Effector CD8-positive, alpha-beta T cell (primary cell): Measurements from ENCODE around the gene SVOPL.
"Not testable (repeated sequence)": the region's sequence is repeated elsewhere in the genome, so short reads cannot be mapped to it uniquely, and the experiment has no call there.

Experiments
- DNase-seq: peaks from one replicate; lab custom pipeline; 2025; lab: John Stamatoyannopoulos, UW
- total RNA-seq, 4 experiments: gene quantifications; one replicate each; lab custom pipeline; 2026; lab: John Stamatoyannopoulos, UW

Gene SVOPL, protein sequence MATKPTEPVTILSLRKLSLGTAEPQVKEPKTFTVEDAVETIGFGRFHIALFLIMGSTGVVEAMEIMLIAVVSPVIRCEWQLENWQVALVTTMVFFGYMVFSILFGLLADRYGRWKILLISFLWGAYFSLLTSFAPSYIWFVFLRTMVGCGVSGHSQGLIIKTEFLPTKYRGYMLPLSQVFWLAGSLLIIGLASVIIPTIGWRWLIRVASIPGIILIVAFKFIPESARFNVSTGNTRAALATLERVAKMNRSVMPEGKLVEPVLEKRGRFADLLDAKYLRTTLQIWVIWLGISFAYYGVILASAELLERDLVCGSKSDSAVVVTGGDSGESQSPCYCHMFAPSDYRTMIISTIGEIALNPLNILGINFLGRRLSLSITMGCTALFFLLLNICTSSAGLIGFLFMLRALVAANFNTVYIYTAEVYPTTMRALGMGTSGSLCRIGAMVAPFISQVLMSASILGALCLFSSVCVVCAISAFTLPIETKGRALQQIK
- total RNA-seq: 0 to 0.18 (median 0) reads per million in 4 experiments

- no peak for DNase-seq
Measured at GRCh38 chr7:138700857-138701536, at the start of gene SVOPL. Gene SVOPL (minus strand): TSS chr7:138701362. CDS start chr7:138679045, 22,317 bp downstream.

- no peak for DNase-seq
Measured at GRCh38 chr7:138750473-138750872, 49.3 kb upstream of the SVOPL start.

GRCh38 chr7:138749960-138750359, 48.8 kb upstream of the SVOPL start:
- no peak for DNase-seq

GRCh38 chr7:138748666-138749065, 47.5 kb upstream of the SVOPL start:
- DNase-seq: no peak

- DNase-seq: no peak
Measured at GRCh38 chr7:138746073-138746472, 44.9 kb upstream of the SVOPL start.

- no peak for DNase-seq
Measured at GRCh38 chr7:138745189-138745588, 44.0 kb upstream of the SVOPL start.

DNA sequence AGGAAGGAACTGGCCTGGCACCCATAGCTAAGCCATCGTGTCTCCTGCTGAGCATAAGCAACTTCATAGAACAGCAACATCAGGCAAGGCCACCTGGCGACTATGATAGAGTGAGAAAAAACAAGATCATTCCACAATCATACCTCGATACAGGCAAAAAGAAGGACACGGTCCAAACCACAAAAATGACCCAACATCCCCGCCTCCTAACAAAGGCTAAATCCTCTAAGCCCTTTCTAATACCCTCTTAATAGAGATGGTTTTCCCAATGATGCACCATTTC, 40.2 kb upstream of the SVOPL start:
- no peak for DNase-seq

GRCh38 chr7:138739859-138740258, 38.7 kb upstream of the SVOPL start:
- DNase-seq: no peak

DNA sequence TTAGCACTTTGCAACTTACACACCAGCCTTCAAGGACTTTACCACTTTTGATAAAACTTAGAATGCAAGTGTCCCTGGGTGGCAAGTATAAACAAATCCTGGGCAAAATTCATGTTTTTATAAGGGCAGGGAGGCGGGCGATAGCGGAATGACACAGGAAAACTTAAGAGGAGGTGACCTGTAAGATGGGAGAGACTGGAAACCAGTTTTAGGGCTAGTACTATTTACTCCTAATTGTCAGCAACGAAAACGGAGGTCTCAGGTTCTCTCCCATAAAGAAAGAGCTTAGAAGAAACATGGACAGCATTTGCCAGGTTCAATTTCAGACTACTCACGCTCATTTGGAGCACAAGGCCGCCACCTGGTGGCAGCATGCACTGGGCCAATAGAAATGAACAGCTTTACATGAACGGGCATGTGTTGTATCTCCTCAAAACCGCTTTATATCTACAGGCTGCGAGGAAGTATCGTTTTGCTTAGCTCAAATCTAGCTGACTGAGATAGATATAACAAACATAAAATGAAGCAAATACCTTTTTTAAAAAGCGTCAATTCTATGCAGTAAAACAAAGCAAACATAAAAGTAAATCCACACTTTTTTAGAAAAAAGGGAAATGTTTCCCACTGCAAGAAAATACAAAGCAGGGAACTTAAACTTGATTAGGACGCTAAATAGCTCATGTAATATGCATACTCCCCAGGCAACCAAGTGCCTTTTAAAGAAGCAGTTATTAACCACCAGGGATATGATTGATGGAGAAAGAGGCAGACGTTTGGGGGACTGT, 37.6 kb upstream of the SVOPL start:
- DNase-seq: peak; percentile 73

DNA sequence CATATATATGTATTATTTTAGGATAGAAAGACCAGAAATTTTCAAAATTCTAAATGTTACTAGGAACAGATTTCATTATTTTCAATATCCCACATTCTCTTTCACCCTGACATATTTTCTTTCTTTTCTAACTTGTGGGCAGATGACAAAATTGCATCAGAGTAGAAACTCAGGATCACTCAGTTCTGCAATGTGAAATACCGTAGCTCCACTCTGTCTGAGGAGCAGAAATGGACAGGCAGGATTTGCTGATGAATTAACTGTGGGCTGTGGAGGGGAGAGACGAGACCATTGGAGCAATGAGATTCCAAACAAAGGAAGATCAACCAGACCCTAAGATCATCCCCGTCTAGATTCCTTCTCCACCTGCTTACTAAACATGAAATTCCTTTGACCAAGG, 37.0 kb upstream of the SVOPL start:
- DNase-seq: no peak

- DNase-seq: no peak
Measured at GRCh38 chr7:138735399-138735798, 34.2 kb upstream of the SVOPL start.

DNA sequence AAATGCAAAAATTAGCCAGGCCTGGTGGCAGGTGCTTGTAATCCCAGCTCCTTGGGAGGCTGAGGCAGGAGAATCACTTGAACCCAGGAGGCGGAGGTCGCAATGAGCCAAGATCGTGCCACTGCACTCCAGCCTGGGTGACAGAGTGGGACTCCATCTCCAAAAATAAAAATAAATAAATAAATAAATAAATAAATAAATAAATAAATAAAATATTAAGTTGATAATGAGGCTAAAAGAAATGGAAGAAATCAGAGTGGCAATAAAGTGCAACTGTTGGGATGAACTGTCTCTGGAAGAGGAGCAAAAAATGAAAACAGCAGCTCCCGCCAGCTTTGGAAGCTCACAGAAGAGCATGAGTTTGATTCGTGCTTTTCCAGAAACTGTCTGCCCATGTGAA, 30.6 kb upstream of the SVOPL start:
- not testable (repeated sequence) for DNase-seq

GRCh38 chr7:138729444-138729843, 28.3 kb upstream of the SVOPL start:
- DNase-seq: no peak

DNA sequence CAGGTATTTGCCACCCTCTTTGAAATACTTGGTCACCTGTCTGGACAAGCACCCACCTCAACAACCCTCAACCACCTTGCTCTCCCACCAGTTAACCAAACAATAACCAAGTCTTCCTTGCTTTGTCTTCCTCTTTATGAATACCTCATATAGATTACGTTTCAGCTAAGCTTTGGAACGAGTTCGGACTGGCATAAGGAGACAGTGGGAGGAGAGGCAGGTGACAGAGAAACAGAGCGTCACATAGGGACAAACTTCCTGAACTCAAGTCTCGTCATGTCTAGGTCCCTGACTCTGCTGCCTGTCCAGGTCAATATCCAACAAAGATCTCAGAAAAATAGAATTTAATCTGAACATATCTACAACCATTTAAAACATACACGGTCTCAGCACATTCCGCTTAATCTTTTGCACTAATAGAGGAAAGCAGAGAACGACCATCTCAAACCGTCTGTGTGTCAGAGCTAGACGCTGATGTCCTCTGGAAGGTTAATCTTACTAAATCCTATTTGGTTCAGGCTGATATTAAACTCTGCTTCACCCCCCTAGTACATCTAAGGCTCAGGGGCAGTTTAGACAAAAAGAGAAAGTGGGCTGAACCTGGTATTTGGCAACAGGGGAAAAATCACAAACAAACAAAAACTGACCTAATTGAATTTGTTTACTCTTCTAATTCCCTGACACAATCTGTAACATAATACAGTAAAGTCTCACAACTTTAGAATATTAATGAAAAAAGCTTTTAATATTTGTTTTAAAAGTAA, 26.4 kb upstream of the SVOPL start:
- DNase-seq: no peak

DNA sequence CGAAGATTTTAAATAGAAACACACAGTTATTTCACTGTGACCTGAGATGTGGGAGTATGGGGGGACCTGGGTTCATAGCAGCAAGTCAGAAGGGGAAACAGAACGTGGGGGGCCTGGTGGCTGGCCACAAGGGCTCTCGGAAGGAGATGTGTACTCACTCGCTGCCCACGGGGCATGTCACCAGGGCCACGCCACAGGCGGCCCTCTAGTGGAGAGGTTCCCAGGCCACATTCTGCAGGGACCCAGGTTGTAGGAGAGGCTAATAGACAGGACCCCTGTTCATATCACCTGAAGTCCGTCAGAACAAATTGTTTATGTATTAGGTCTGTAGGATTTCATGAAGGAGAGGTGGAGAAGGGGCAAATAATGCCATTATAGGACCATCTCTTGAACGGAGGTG, 25.1 kb upstream of the SVOPL start:
- no peak for DNase-seq

GRCh38 chr7:138720286-138720685, 19.1 kb upstream of the SVOPL start:
- DNase-seq: no peak

DNA sequence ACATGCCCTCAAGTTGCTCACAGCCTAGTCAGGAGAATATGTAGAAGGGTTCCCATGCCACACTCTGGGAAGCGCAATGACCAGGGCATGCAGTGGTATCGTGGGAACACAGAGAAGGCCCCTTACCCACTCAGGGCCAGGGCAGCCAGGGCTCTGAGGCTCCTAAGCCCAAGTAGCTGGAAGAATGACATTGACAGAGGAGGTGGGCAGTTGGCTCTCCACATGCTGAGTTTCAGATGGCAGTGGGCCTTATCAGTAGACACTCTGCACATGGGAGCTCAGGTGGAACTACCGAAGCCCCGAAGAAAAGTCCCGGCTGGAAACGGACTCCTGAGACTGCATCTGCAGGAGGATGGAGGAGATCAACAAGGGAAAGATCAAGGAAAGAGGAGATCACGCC, 15.7 kb upstream of the SVOPL start:
- no peak for DNase-seq

DNA sequence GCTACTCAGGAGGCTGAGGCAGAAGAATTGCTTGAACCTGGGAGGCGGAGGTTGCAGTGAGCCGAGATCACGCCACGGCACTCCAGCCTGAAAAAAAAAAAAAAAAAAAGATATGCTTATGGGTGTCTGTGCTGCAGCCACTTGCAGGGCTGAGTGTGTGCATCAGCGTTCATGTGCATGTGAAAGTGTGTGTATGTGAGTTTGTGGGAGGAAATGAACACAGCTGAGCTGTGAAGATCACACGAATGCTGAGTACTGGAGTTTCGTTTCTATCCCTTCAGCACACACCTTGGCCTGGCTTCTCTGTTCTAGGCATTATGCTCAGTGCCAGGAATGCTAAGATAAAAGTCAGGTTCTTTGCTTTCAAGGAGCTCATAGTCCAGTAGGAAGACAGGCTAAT, 12.0 kb upstream of the SVOPL start:
- DNase-seq: no peak

- DNase-seq: no peak
Measured at GRCh38 chr7:138712652-138713051, 11.5 kb upstream of the SVOPL start.

- no peak for DNase-seq
Measured at GRCh38 chr7:138710536-138711385, 9.6 kb upstream of the SVOPL start.

DNA sequence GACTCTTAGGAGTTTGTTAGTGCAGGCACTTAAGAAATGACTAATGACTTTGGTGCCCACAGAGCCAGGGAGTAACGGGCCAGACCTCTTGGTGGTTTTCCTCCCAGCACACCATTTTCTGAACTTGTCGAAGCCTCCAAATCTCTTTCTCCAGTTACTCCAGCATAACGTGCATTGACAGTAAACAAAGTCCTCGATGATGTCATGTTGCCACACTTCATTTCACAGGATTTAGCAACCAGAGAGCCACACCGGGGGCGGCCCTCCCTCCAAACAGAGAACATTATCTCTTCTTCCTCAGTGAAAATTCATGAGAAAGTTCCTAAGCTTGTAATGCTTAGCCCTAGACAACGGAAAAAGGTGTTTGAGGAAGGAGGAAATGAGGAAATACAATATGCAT, 4.0 kb upstream of the SVOPL start:
- DNase-seq: no peak
